ENCODE measurements around the gene CD14.

DNA sequence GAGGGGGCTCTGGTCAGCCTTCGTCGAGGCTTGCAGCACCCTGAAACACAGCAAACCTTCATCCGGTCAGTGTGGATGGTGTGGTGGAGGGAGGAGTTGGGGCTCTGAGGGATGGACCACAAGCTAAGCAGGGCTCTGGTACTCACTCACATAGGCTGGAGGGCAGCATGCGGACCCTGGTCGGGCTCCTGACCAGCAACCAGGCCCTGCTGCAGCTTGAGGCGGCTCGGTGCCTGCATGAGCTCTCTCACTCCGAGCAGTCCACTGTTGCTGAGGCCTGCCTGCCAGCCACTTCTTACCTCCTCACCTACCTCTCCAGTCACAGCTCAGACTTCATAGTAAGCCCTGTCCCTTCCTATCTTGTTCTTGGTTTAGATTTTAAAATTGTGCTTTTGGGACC, 8.7 kb upstream of the CD14 start:
- TF ChIP-seq CTCF (conservative IDR thresholded peaks at IDR 0.05; ENCODE audit: low read depth, low read length): no peak
- TF ChIP-seq EZH2phosphoT487 (IDR thresholded peaks at IDR 0.05; ENCODE audit: borderline replicate concordance, low read length): no peak
